ENCODE results near the gene JARID2. TPM values are rescaled to one million over a fixed set of nuclear protein-coding genes. Genes with fewer than 3 reads are reported as not detected.

The JARID2 gene
- total and polyA plus RNA-seq, 10 of the 15 experiments (the other 5 are each of a cell fraction or from before 2014, with no cell fraction given) = 4.2 to 21.6 (median 11.7) TPM

DNA sequence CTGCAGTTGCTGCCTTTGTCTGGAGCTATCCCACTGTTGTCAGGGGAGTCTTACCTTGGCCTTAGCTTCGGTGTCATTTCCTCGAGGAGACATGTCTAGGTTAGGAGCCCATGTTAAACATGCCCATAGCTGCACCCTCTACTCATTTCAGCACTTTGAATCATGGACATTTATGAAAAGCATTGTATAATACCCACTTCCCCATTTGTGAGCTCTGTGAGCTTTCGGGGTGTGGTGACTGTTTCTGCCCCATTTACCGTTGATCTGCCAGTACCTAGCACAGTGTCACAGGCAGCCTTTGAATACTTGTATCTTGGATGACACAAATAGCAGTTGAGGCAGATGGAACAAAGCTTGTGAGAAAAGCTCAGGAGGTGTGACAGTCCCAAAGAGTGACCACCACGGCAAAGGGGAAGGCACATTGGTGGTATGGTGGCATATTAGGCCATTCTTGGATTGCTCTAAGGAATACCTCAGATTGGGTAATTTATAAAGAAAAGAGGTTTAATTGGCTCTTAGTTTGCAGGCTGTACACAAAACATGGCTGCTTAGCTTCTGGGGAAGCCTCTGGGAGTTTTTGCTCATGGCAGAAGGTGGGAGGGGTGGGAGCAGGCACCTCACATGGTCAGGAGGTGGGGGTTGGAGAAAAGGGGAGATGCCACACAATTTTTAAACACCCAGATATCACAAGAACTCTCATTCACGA, 42.0 kb downstream of the JARID2 start (continued):
- peak; percentile 73; the same call in 1 of the 2 replicates for TF ChIP-seq NFIC (IDR thresholded peaks at IDR 0.05; ENCODE audit: low read depth, low read length)
- no peak; the same call in 1 of the 2 replicates for TF ChIP-seq ZBED1 (IDR thresholded peaks at IDR 0.05; ENCODE audit: borderline replicate concordance)
- no peak for TF ChIP-seq SMAD5 (IDR thresholded peaks at IDR 0.05; ENCODE audit: low read depth)
- peak; percentile 37; the same call in 1 of the 2 replicates for TF ChIP-seq MXI1 (IDR thresholded peaks at IDR 0.05; ENCODE audit: low read depth, low read length)
- TF ChIP-seq MEF2A (IDR thresholded peaks at IDR 0.05; ENCODE audit: insufficient read depth, low read depth, low read length) = 0 out of 2 replicates have a peak, but pooled peaks have one; percentile 30
- TF ChIP-seq JUNB (IDR thresholded peaks at IDR 0.05) = peak; percentile 85
- peak in 1 of 2 experiments; percentile 17; a peak in 1 of 4 replicates for TF ChIP-seq BHLHE40 (IDR thresholded peaks at IDR 0.05; ENCODE audit: borderline replicate concordance in 1 of 2, low read depth in 2 of 2, low read length in 1 of 2)
- TF ChIP-seq NBN (IDR thresholded peaks at IDR 0.05) = peak; percentile 64; the same call in 1 of the 2 replicates
- TF ChIP-seq, protein P1, sequence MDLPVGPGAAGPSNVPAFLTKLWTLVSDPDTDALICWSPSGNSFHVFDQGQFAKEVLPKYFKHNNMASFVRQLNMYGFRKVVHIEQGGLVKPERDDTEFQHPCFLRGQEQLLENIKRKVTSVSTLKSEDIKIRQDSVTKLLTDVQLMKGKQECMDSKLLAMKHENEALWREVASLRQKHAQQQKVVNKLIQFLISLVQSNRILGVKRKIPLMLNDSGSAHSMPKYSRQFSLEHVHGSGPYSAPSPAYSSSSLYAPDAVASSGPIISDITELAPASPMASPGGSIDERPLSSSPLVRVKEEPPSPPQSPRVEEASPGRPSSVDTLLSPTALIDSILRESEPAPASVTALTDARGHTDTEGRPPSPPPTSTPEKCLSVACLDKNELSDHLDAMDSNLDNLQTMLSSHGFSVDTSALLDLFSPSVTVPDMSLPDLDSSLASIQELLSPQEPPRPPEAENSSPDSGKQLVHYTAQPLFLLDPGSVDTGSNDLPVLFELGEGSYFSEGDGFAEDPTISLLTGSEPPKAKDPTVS (IDR thresholded peaks at IDR 0.05; ENCODE audit: low read depth, low read length) = no peak
- peak; percentile 94 for TF ChIP-seq IRF4 (IDR thresholded peaks at IDR 0.05; ENCODE audit: low read depth, low read length)
- no peak for TF ChIP-seq HCFC1 (IDR thresholded peaks at IDR 0.05; ENCODE audit: low read length)
- TF ChIP-seq CBFB (IDR thresholded peaks at IDR 0.05; ENCODE audit: low read depth) = peak; percentile 71
- TF ChIP-seq CREM (IDR thresholded peaks at IDR 0.05; ENCODE audit: low read depth) = peak; percentile 60; the same call in 1 of the 2 replicates
- peak; percentile 84 for TF ChIP-seq DPF2 (IDR thresholded peaks at IDR 0.05)
- TF ChIP-seq HDGF (IDR thresholded peaks at IDR 0.05) = 0 out of 2 replicates have a peak, but pooled peaks have one; percentile 35
